ENCODE data around the gene COG5. TPM values are rescaled to one million over a fixed set of nuclear protein-coding genes. Genes with fewer than 3 reads are reported as not detected.

The COG5 gene
- total RNA-seq, 1 donor from 2014 or later = 49.1 TPM

GRCh38 chr7:107442678-107443077, 121.0 kb downstream of the COG5 start:
- Histone ChIP-seq H3K4me3 (no peak overlapping the region), H3K27me3 (ENCODE audit: low read depth) (no peaks in the 10 kb centered on the region), H3K4me1 (no peaks in the 10 kb centered on the region), H3K9me3 (no peaks in the 10 kb centered on the region), H3K27ac (no peak overlapping the region), H3K36me3 (no peaks in the 10 kb centered on the region)
- no peak for ATAC-seq
- no peak for DNase-seq
- intact Hi-C loops (cut with DNase I) = no loop called here
- no peak for TF ChIP-seq CTCF (IDR thresholded peaks at IDR 0.05)

GRCh38 chr7:107441581-107442422, 121.9 kb downstream of the COG5 start:
- Histone ChIP-seq H3K4me1 (no peaks in the 10 kb centered on the region), H3K4me3 (no peak overlapping the region), H3K27ac (no peak overlapping the region), H3K27me3 (ENCODE audit: low read depth) (no peaks in the 10 kb centered on the region), H3K9me3 (no peaks in the 10 kb centered on the region), H3K36me3 (no peaks in the 10 kb centered on the region)
- DNase-seq (no peak), ATAC-seq (no peak)
- no peak for TF ChIP-seq CTCF (IDR thresholded peaks at IDR 0.05)
- intact Hi-C loops (cut with DNase I) = no loop called here

GRCh38 chr7:107439025-107439424, 124.7 kb downstream of the COG5 start:
- no peak for TF ChIP-seq CTCF (IDR thresholded peaks at IDR 0.05)
- Histone ChIP-seq H3K9me3 (no peaks in the 10 kb centered on the region), H3K4me1 (no peaks in the 10 kb centered on the region), H3K36me3 (no peaks in the 10 kb centered on the region), H3K27me3 (ENCODE audit: low read depth) (no peaks in the 10 kb centered on the region), H3K27ac (no peak overlapping the region), H3K4me3 (no peak overlapping the region)
- DNase-seq (no peak), ATAC-seq (no peak)
- intact Hi-C loops (cut with DNase I) = no loop called here

- no peak overlapping the region for H3K27ac ChIP-seq
- no peak for DNase-seq
- peaks cover 4% of the 10 kb centered on the region for H3K9me3 ChIP-seq
- intact Hi-C loops (cut with DNase I) = no loop called here
- TF ChIP-seq CTCF (IDR thresholded peaks at IDR 0.05) = no peak
- no peaks in the 10 kb centered on the region for H3K4me1 ChIP-seq
- no peaks in the 10 kb centered on the region for H3K27me3 ChIP-seq (ENCODE audit: low read depth)
- H3K36me3 ChIP-seq = no peaks in the 10 kb centered on the region
- H3K4me3 ChIP-seq = no peak overlapping the region
- no peak for ATAC-seq
These were observed 128.0 kb downstream of the COG5 start for GRCh38 chr7:107435749-107436148.

- Histone ChIP-seq H3K4me3 (no peak overlapping the region), H3K36me3 (no peaks in the 10 kb centered on the region), H3K4me1 (no peaks in the 10 kb centered on the region), H3K27ac (no peak overlapping the region), H3K27me3 (ENCODE audit: low read depth) (no peaks in the 10 kb centered on the region), H3K9me3 (peaks cover 4% of the 10 kb centered on the region)
- no peak for TF ChIP-seq CTCF (IDR thresholded peaks at IDR 0.05)
- intact Hi-C loops (cut with DNase I) = no loop called here
- no peak for DNase-seq
- no peak for ATAC-seq
These were observed 131.5 kb downstream of the COG5 start for GRCh38 chr7:107432261-107432660.
